Activated CD4-positive, alpha-beta memory T cell treated with anti-CD3 and anti-CD28 coated beads, Interleukin-2, amount 10 ng/mL, durations not matched to agents 7 days and 5 days (primary cell): ENCODE measurements around the gene MYMX. TPM values are rescaled to one million over a fixed set of nuclear protein-coding genes. Genes with fewer than 3 reads are reported as not detected.

Experiments used
- total RNA-seq, 2 experiments: library from RNA; stranded (reverse); gene quantifications; one replicate each; pipeline ENCODE4 v1.2.3, GENCODE V29; 2021

Gene MYMX
- total RNA-seq, 2 experiments from 2014 or later: not detected

Other genes starting within 250 kb of the MYMX start
- gene MRPL14, start 89.5 kb upstream of the MYMX start, total RNA-seq: 10 to 100 TPM; 36.0 to 39.0 TPM
- 10 to 100 TPM; 14.7 to 15.5 TPM for gene TMEM63B, start 89.4 kb upstream of the MYMX start, total RNA-seq
- under 1 TPM in 1 of 2 experiments, not detected in 1; 0.13 TPM for gene CAPN11, start 58.1 kb upstream of the MYMX start, total RNA-seq
- 10 to 100 TPM; 24.8 to 25.4 TPM for gene SLC29A1, start 6.7 kb downstream of the MYMX start, total RNA-seq
- 100 to 1,000 TPM; 478 to 479 TPM for gene HSP90AB1, start 30.2 kb downstream of the MYMX start, total RNA-seq
- 10 to 100 TPM; 35.8 to 37.2 TPM for gene SLC35B2, start 40.6 kb downstream of the MYMX start, total RNA-seq
- 10 to 100 TPM; 20.8 to 21.7 TPM for gene NFKBIE, start 48.6 kb downstream of the MYMX start, total RNA-seq
- gene TMEM151B, start 53.5 kb downstream of the MYMX start, total RNA-seq: not detected
- 10 to 100 TPM; 14.8 to 15.0 TPM for gene AARS2, start 96.4 kb downstream of the MYMX start, total RNA-seq
- gene SPATS1, start 125.7 kb downstream of the MYMX start, total RNA-seq: not detected
- 10 to 100 TPM; 23.8 to 24.2 TPM for gene CDC5L, start 170.8 kb downstream of the MYMX start, total RNA-seq